ENCODE measurements around the gene FCN1.

Gene FCN1

GRCh38 chr9:134883040-134883782 is 34.5 kb downstream of the FCN1 start:
- Histone ChIP-seq H3K9me2 (replicated peaks; ENCODE audit: insufficient read depth, low read length) (no peaks in the 10 kb centered on the region), H3K9me3 (ENCODE audit: insufficient read depth, low read length) (no peaks in the 10 kb centered on the region), H3K36me3 (ENCODE audit: low read length) (no peaks in the 10 kb centered on the region), H4K20me1 (ENCODE audit: low read depth, low read length) (no peaks in the 10 kb centered on the region), H3K79me2 (ENCODE audit: insufficient read depth, low read length) (no peaks in the 10 kb centered on the region), H3K9ac (ENCODE audit: low read length) (no peak overlapping the region), H3K4me3 (ENCODE audit: insufficient read depth, low read length, poor library complexity, severe bottlenecking) (no peak overlapping the region), H3K27ac (ENCODE audit: low read depth, low read length) (no peak overlapping the region), H3K4me2 (ENCODE audit: low read depth, low read length, poor library complexity, severe bottlenecking) (no peak overlapping the region), H3K27me3 (ENCODE audit: low read length) (no peaks in the 10 kb centered on the region), H3F3A (ENCODE audit: insufficient read depth) (no peaks in the 10 kb centered on the region), H2AFZ (ENCODE audit: low read depth, low read length, severe bottlenecking) (no peak overlapping the region)
- TF ChIP-seq CTCF (IDR thresholded peaks at IDR 0.05; ENCODE audit: insufficient read depth, low read length, poor library complexity, severe bottlenecking), result no peak
- no peak for TF ChIP-seq EZH2phosphoT487 (conservative IDR thresholded peaks at IDR 0.05; ENCODE audit: low read length)

GRCh38 chr9:134882204-134882785 is 35.4 kb downstream of the FCN1 start:
- Histone ChIP-seq H3K4me2 (ENCODE audit: low read depth, low read length, poor library complexity, severe bottlenecking) (no peak overlapping the region), H3K27ac (ENCODE audit: low read depth, low read length) (no peak overlapping the region), H4K20me1 (ENCODE audit: low read depth, low read length) (no peaks in the 10 kb centered on the region), H3K9me2 (replicated peaks; ENCODE audit: insufficient read depth, low read length) (no peaks in the 10 kb centered on the region), H2AFZ (ENCODE audit: low read depth, low read length, severe bottlenecking) (no peak overlapping the region), H3K36me3 (ENCODE audit: low read length) (no peaks in the 10 kb centered on the region), H3K9ac (ENCODE audit: low read length) (no peak overlapping the region), H3F3A (ENCODE audit: insufficient read depth) (no peaks in the 10 kb centered on the region), H3K4me3 (ENCODE audit: insufficient read depth, low read length, poor library complexity, severe bottlenecking) (no peak overlapping the region), H3K79me2 (ENCODE audit: insufficient read depth, low read length) (no peaks in the 10 kb centered on the region), H3K9me3 (ENCODE audit: insufficient read depth, low read length) (no peaks in the 10 kb centered on the region), H3K27me3 (ENCODE audit: low read length) (no peaks in the 10 kb centered on the region)
- TF ChIP-seq CTCF (IDR thresholded peaks at IDR 0.05; ENCODE audit: insufficient read depth, low read length, poor library complexity, severe bottlenecking) (no peak), EZH2phosphoT487 (conservative IDR thresholded peaks at IDR 0.05; ENCODE audit: low read length) (no peak)

- H3K4me2 ChIP-seq (ENCODE audit: low read depth, low read length, poor library complexity, severe bottlenecking), result no peak overlapping the region
- H4K20me1 ChIP-seq (ENCODE audit: low read depth, low read length), result no peaks in the 10 kb centered on the region
- no peak overlapping the region for H3K9ac ChIP-seq (ENCODE audit: low read length)
- no peak overlapping the region for H2AFZ ChIP-seq (ENCODE audit: low read depth, low read length, severe bottlenecking)
- no peaks in the 10 kb centered on the region for H3F3A ChIP-seq (ENCODE audit: insufficient read depth)
- H3K4me3 ChIP-seq (ENCODE audit: insufficient read depth, low read length, poor library complexity, severe bottlenecking), result no peak overlapping the region
- H3K27me3 ChIP-seq (ENCODE audit: low read length), result no peaks in the 10 kb centered on the region
- TF ChIP-seq EZH2phosphoT487 (conservative IDR thresholded peaks at IDR 0.05; ENCODE audit: low read length) (no peak), CTCF (IDR thresholded peaks at IDR 0.05; ENCODE audit: insufficient read depth, low read length, poor library complexity, severe bottlenecking) (no peak)
- H3K9me3 ChIP-seq (ENCODE audit: insufficient read depth, low read length), result no peaks in the 10 kb centered on the region
- no peak overlapping the region for H3K27ac ChIP-seq (ENCODE audit: low read depth, low read length)
- H3K36me3 ChIP-seq (ENCODE audit: low read length), result no peaks in the 10 kb centered on the region
- H3K9me2 ChIP-seq (replicated peaks; ENCODE audit: insufficient read depth, low read length), result no peaks in the 10 kb centered on the region
- H3K79me2 ChIP-seq (ENCODE audit: insufficient read depth, low read length), result no peaks in the 10 kb centered on the region
Measured at GRCh38 chr9:134881313-134881670, 36.4 kb downstream of the FCN1 start.

All from SU-DHL-6 (cell line).